T-helper 9 cell (primary cell): Measurements from ENCODE around the gene EVI5L.

ENCODE experiments used
- DNase-seq: peaks from one replicate; pipeline ENCODE4 v3.0.0-alpha.2; 2020

The EVI5L gene

DNA sequence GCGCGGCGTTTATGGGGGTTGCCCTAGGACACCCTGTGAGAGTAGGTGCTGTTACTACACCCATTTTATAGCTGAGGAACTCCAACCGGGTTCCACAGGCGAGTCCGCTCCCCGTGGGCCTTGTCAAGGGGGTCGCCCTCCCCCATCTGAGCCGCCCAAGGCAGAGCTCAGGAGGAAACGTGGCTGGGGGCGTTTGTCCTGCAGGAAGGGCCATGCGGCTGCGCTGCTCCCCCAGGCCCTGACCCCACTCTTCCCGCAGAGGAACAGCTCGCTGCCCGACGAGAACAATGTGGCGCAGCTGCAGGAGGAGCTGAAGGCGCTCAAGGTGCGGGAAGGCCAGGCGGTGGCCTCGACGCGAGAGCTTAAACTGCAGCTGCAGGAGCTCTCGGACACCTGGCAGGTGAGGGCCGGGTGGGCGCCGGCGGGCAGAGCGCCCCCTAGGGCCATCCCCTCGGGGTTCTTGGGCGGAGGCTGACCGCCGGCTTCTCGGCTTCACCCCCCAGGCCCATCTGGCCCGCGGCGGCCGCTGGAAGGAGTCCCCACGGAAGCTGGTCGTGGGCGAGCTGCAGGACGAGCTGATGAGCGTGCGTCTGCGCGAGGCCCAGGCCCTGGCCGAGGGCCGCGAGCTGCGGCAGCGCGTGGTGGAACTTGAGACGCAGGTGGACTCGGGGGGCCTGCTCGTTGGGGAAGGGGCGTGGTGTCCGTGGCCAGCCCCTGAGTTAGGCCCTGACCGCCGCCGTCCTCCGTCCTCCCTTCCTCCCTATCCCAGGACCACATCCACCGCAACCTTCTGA is 31.8 kb downstream of the EVI5L start:
- no peak for DNase-seq

DNA sequence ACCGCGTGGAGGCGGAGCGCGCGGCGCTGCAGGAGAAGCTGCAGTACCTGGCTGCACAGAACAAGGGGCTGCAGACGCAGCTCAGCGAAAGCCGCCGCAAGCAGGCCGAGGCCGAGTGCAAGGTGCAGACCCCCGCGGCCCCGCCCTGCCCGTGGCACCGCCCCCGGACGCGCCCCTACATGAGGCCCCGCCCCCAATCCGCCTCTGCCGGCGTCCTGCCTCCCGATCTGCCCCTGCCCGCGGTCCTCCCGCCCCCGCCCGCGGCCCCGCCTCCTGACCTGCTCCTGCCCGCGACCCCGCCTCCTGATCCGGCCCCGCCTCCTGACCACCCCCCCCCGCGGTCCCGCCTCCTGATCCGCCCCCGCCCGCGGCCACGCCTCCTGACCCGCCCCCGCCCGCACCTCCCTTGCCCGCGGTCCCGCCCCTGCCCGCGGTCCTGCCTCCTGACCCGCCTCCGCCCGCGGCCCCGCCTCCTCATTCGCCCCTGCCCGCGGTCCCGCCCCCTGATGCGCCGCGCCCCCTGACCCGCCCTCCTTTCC is 32.5 kb downstream of the EVI5L start:
- DNase-seq = peak; percentile 73

DNA sequence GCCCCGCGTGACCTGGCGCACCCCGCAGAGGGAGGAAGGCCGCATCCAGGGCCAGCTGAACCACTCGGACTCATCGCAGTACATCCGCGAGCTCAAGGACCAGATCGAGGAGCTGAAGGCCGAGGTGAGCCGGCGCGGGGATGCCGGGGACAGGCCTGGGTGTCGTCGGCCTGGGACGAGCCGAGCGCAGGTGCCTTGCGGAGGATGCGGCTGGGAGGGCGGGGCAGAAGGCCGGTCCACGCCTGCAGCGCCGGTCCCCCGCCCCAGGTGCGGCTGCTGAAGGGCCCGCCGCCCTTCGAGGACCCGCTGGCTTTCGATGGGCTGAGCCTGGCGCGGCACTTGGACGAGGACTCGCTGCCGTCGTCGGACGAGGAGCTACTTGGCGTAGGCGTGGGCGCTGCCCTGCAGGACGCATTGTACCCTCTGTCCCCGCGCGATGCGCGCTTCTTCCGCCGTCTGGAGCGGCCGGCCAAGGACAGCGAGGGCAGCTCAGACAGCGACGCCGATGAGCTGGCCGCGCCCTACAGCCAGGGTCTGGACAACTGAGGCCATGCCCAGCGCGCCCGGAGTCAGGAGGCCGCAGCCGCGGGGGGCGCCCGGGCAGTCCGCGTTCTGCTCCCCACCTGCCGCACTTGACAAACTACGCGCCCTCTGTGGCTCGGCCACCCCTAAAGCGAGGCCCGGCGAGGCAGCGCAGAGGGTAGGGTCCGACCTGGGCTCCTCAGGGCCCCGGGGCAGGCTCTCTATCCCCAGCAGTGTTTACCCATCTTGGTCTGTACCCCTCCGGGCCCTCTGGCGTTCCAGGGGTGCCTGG is 33.3 kb downstream of the EVI5L start:
- DNase-seq = no peak

DNA sequence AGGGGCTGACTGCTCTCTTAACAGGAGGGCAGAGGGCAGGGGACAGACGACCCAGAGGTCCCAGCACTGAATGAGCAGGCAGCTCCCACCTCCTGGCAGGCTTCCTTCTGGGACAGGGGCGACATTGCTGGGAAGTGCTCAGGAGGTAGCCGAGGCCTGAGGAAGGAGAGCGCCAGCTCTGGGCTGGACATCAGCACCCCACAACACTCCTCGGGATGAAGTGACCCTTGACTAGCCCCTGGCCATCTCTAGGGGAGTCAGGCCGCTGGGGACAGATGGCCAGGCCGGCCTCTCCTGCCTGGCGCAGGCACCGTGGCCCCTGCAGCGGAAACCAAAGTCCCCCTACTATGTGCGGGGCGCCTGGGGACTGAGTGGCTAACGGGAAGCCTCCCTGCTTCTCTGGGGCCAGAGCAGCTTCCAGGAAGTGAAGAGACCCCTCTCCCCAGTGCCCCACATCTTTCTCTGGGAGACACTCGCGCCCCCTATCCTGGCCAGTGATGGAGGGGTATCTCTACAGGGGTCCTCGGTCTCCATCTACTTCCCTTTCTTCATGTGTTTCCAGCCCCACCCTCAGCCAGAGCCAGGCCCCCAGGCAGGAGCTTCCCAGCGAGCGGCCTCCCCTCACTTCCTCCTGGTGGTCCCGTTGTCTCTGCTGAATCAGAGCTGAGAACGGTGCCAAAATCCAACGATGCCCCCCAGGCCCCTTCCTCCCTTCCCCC is 34.1 kb downstream of the EVI5L start:
- DNase-seq = no peak

DNA sequence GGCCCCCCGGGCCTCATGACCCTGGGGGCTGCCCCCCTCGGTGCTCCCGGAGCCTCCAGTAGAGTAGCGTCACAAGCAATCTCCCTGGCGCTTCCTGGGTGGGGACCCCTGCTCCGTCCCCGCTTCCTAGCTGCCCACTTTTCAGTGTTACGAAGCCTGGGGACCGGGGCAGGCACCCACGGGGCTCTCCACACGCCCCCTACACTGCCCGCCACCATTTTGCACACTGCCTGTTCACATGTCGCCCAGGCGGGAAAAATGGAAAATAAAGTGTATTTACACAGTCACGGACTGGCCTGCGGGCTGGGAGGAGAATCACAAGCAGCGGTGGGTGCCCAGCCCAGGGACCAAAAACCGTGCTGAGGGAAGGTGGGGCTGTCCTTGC is 34.7 kb downstream of the EVI5L start:
- no peak for DNase-seq

DNA sequence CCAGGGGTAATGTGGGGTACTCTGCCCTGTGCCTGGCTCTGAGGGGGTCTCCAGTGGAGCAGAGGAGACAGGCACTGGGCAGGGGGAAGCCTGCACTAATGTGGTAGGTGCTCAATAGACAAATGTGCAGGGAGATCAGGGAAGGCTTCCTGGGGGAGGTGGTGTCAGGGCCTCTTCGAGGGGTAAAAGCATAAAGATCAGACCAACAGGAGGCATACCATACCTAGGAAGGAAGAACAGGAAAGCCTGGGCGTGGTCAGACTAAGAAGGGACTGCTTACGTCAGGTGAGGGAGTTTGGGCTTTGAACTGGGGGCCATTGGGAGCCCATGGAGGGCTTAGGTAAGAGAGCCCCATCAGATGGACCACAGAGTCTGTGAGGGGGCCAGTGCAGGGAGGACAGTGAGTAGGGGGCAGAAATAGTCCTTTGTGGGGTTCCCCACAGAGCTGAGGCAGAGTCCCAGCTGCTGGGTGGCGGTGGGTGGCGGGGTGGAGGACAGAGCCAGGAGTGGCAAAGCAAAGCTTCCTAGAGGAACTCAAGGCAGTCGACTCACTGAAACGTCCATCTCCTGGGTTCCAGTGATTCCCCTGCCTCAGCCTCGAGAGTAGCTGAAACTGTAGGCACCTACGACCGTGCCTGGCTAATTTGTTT is 35.4 kb downstream of the EVI5L start:
- DNase-seq = no peak

DNA sequence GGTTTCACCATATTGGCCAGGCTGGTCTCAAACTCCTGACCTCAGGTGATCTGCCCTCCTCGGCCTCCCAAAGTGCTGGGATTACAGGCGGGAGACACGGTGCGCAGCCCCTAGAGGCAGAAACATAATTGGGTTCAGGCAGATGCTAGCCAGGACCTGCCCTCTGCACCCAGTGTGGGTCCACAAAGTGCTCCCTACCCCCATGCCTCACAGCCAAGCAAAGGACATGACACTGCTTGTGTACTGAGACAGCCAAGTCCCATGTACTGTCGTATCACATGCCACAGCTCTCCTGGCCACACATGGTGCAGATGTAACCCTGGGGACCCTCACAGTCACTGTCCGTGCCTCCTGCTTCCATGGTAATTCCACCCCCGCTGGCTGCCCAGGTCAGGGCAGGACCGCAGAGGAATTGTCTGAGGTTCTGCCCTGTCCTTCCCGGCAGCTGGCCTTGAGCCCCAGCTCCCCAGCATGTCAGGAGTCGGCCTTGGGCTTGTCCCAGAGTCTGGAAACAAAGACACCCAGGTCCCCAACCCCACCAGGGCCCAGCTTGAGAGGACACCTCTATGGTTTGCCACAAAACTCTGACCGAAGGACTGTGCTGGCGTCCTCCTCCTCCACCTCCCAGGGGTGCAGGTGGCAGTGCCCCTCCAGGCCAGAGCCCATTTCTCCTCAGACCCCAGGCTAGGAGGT is 36.5 kb downstream of the EVI5L start:
- DNase-seq = no peak

DNA sequence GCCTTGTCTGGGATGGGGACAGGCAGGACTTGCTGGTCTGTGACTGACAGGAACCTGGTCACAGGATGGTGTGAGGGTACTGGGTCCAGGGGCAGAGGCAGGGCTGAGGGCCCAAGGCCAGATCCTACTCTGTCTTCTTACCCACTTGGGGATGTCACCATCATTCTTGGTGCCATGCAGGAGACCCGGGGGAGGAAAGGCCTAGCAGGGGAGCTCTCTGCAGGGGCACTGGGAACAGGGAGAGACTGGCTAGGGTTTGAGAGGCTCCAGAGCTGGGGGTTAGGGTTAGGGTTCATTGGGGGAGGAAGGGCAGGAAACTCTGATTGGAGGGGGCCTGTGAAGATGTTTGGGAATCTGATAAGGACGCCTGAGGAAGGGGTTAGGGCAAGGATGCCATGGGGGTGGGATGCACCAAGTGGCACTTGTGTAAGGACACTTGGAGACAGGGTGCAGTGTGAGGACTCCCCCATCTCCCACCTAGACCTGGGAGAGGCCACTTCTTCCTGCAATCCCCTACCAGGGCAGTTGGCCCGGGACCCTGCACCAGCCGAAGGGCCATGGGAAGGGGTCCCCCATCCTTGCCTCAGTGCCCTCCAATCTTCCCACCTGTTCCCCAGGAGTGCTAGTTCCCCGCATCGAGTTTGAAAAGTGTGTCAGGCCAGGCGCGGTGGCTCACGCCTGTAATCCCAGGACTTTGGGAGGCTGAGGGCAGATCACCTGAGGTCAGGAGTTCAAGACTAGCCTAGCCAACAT is 37.2 kb downstream of the EVI5L start:
- DNase-seq = no peak

DNA sequence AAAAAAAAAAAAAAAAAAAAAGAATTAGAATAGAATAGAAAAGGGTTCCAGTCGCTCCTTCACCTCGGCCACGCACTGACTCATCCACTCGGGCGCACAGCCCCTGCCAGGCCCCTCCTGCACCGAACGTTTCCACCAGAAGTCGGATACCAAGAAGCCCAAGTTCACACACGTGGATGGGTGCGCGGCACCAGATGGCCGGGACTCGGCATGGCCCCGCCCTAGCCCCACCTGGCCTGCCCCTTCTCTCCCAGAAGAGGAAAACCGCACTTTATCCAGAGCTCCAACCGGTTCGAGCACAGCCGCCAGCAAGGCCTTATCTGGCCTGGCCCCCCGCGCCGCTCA is 38.3 kb downstream of the EVI5L start:
- no peak for DNase-seq

DNA sequence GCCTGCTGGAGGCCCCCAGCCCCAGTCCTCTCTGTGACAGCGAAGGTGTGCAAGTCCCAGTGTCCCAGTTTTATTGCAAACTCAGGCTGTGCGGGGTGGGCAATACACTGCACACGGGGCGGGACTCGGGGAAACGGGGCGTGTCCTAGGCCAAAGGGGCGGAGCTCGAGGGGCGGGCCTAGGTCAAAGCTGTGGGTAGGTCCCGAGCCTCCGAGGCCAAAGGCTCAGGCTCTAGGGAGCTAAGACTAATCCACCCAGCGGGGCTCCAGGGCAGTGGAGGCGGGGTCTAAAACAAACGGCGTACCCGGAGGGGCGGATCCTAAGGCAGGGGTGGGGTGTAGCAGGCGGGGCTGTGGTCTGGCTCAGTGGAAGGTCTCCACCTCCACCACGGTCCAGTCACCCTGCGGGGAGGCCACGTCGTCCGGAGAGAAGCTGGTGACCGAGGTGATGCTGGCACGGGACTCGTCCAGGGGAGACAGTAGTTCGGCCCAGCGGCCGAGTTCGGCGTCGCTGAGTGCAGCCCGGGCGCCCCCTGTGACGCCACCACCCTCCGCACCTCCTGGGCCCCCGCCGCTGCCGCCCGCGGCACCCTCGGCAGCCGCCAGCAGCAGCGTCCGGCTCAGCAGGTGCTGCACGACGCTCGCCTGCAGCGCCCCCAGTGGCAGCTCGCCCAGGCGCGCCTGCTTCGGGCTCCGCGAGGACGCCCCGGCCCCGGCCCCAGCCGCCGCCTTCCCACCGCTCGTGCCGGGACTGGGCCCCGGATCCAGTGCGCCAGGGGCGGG is 38.8 kb downstream of the EVI5L start:
- DNase-seq = peak; percentile 79

DNA sequence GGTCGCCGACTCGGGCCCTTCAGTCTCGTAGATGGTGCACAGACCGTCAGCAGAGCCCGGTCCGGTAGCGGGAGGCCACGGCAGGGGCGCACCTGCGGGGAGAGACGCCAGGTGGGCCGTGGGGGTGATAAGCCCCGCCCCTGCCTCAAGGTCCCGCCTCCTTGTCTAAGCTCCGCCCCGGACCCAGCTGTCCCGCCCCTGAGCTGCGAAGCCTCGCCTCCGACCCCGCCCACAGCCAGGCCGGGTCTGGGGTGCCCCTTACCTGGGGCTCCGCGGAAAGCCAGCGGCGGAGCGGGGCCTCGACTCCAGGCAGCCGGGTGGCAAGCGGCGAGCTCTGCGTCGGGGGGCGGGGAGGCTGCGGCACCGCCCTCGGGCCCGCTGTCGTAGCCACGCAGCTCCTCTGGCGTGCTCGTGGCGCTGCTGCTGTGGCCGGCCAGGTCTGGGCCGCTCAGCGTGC is 39.5 kb downstream of the EVI5L start:
- peak; percentile 82 for DNase-seq

DNA sequence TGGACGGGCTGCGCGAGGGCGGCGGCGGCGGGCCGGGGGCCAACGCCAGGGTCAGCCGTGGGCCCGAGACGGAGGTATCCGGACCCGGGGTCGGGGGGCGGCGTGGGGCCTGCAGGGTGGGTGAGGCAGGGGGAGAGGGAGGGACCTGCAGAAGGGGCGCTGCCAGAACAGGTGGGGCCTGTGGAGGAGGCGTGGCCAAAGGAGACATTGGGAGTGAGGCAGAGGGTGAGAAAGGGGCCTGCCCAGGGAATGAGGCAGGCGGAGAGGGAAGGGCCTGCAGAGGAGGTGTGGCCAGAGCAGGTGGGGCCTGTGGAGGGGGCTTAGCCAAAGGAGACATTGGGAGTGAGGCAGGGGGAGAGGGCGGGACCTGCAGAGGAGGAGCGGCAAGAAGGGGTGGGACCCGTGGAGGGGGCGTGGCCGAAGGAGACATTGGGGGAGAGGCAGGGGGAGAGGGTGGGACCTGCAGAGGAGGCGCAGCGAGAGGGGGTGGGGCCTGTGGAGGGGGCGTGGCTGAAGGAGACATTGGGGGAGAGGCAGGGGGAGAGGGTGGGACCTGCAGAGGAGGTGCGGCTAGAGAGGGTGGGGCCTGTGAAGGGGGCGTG is 40.0 kb downstream of the EVI5L start:
- DNase-seq = peak; percentile 50

DNA sequence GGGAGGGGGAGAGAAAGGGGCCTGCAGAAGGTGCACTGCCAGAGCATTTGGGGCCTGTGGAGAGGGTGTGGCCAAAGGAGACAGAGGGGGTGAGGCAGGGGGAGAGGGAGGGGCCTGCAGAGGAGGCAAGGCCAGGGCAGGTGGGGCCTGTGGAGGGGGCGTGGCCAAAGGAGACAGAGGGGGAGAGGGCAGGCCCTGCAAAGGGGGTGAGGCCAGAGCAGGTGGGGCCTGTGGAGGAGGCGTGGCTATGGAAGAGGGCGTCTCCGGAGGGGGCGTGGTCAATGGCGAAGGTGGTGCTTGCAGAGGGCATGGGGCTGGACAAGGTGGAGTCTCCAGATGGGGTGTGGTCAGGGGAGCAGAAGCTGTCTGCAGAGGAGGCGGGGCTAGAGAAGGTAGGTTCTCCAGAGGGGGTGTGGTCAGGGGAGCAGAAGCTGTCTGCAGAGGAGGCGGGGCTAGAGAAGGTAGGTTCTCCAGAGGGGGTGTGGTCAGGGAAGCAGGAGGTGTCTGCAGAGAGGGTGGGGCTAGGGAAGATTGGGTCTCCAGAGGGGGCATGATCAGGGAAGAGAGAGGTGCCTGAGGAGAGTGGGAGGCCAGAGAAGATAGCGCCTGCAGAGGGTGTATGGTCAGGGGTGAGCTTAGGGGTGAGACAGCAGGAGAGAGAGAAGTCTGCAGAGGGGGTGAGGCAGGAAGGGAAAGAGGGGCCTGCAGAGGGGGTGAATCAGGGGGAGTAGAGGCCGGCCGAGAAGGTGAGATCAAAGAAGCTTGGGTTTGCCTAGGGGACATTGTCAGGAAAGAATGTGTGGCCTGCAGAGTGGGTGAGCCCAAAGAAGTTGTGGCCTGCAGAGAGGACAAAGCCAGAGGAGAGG is 40.8 kb downstream of the EVI5L start:
- DNase-seq = peak; percentile 36

DNA sequence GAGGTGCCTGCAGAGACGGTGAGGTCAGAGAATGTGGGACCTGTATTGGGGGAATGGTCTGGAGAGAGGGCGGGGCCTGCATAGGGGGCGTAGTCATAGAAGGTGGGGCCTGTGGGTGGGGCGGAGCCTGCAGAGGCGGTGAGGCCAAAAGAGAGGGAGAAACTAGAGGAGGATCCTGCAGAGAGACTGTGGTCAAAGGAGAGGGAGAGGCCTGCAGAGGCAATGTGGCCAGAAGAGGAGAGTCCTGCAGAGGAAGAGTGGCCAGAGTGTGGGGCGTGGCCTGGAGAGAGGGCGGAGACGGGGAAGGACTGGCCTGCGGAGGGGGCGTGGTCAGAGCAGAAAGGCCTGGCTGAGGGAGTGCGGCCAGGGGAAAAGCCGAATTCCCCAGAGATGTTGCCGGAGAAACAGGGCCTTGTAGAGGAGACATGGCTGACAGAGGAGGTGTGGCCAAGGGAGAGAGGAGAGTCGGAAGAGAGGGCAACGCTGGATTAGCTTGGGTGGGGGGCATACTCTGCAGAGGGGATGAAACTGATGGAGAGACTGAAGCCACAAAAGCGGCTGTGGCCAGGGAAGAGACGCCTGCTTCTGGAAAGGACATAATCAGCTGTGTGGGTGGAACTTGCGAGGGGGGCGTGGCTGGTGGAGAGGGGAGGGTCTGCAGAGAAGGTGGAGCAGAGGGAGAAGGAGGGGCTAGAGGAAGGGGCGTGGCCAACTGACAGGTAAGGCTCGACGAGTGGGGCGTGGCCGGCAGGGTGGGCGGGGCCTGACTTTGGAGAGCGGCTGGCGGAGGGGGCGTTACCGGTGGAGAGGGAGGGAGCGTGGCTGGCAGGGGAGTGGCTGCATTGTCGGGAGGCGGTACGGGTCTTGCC is 41.7 kb downstream of the EVI5L start:
- DNase-seq = peak; percentile 83

DNA sequence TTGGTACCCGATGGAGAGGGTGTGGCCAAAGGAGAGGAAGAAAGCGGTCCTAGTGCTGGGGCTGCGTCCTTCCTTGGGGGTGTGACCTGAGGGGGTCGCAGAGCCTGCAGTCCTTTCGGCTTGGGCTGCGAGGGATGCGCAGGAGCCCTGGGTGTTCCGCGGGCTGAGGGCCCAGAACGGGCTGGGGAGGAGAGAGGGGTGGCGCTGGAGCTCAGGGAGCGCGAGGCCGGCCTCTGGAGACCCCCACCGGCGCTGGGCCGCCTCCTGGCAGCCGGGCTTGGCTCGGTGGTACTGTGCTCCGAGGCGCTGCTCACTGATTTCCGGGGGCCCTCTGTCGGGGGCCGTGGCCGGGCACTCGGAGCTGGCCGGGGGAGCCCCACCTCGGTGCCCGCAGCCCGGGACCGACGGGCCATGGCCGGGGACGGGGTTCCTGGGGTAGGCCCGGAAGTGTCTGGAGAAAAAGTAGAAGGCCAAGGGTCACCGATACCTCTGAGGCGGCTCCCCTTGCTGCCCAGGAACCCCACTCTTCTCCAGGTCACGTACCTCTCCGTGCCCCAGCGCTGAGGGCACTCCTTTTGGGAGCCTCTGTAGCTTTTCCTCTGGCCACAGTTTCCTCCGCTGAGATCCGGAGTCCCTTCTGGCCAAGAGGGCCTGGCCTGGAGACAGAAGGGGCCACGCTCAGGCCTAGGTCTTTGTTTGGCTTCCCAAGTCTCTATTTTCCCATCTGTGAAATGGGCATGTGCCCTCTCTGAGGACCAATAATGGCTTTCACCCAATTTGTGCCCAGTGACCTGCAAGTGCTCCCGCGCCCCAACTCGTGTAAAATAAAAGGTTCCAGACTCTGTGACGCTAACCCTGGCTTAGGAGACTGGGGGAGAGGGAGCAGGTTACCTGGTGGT is 42.5 kb downstream of the EVI5L start:
- no peak for DNase-seq

DNA sequence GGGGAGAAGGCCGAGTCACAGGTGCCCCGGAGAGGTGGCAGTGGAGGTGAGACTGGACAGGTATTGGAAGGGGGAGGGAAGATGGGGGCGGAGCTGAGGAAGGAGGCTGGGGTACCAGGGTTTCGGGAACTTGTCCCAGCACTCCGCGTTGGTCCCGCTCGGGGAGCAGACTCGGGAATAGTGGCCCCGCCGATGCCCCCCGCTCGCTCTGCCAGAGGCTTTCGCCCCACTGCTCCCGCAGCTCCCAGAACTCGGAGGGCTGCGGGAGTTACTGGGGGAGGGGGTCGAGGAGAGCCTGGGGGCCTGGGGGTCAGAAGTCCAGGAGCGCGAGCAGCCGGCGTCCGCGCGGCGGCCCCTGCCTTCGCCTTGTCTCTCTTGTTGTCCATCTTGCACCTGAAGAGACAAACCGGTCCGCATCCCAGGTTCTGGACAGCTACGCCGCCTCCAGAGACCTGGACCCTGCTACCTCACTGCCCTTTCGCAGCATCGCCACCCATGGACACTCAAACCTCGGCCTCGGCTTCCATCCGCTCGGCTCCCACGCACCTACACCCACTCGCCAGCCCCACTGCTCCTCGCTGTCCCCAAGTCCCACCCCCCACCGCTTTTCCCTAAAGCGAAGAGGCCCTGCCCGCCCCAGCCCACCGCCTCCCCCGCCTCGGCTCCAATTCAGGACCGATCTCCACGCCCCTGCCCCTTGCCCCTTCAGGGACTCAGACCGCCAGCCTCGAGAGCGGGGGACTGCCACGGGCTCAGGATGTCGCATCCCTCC is 43.5 kb downstream of the EVI5L start:
- DNase-seq = no peak
